Natural killer cell treated with Interleukin-12 subunit alpha and Interleukin-12 subunit beta and Interleukin-15 and Interleukin-18, amount 100 ng/mL, for 72 hours (primary cell): ENCODE data around the gene BTBD9. TPM values are rescaled to one million over a fixed set of nuclear protein-coding genes. Genes with fewer than 3 reads are reported as not detected.
"Not testable (repeated sequence)": the region's sequence is repeated elsewhere in the genome, so short reads cannot be mapped to it uniquely, and the experiment has no call there.

Experiments
- ATAC-seq, 2 donors: fragments of 150-1000 bp; cut with Tn5 transposase in 1 of 2; sonication (Bioruptor Pico), chemical (Tn5 transposase) in 1 of 2; 2 replicates each; pipeline ENCODE4 v1.10.0; 2021
- DNase-seq: peaks from one replicate; pipeline ENCODE4 v3.0.0; 2022; ENCODE audit warnings: low spot score
- H3K27ac Mint-ChIP-seq, 2 donors: 1 replicate in 1 of 2; 2 replicates in 1 of 2; pipeline ENCODE4 v1.8.0; 2022; ENCODE audit warnings: mixed read lengths in 2 of 2, mild to moderate bottlenecking in 1 of 2, moderate library complexity in 1 of 2
- H3K27me3 Mint-ChIP-seq, 2 donors: 1 replicate in 1 of 2; 2 replicates in 1 of 2; pipeline ENCODE4 v1.8.0; 2022; ENCODE audit warnings: mixed read lengths in 2 of 2
- H3K36me3 Mint-ChIP-seq: one replicate; pipeline ENCODE4 v1.8.0; 2022; ENCODE audit warnings: mixed read lengths
- H3K4me1 Mint-ChIP-seq, 2 donors: 1 replicate in 1 of 2; 2 replicates in 1 of 2; pipeline ENCODE4 v1.8.0; 2022; ENCODE audit warnings: low read depth in 2 of 2, mixed read lengths in 2 of 2, mild to moderate bottlenecking in 1 of 2
- H3K4me3 Mint-ChIP-seq: one replicate; pipeline ENCODE4 v1.8.0; 2022; ENCODE audit warnings: mixed read lengths
- H3K9me3 Mint-ChIP-seq: 2 replicates; pipeline ENCODE4 v1.8.0; 2022; ENCODE audit warnings: mixed read lengths
- total RNA-seq, 2 donors: library from RNA; stranded (reverse); gene quantifications; one replicate each; pipeline ENCODE4 v1.2.3, GENCODE V29; 2022

Gene BTBD9
- total RNA-seq, 2 donors from 2014 or later = 27.7 to 34.2 TPM

GRCh38 chr6:38445336-38445735 lies 194.4 kb downstream of the BTBD9 start:
- H3K4me1 Mint-ChIP-seq = peaks cover 11 to 12% of the 10 kb centered on the region in 2 donors
- no peaks in the 10 kb centered on the region for H3K9me3 Mint-ChIP-seq
- no peak overlapping the region for H3K4me3 Mint-ChIP-seq

GRCh38 chr6:38443352-38444144 lies 196.2 kb downstream of the BTBD9 start:
- no peaks in the 10 kb centered on the region for H3K9me3 Mint-ChIP-seq
- DNase-seq (no peak), ATAC-seq (peak; percentile 76 to 80)
- peak overlapping the region; percentile 53 for H3K4me3 Mint-ChIP-seq
- no peaks in the 10 kb centered on the region for H3K27me3 Mint-ChIP-seq
- H3K27ac Mint-ChIP-seq = peak overlapping the region; percentile 24 to 50
- H3K4me1 Mint-ChIP-seq = peaks cover 11 to 12% of the 10 kb centered on the region in 2 donors
- H3K36me3 Mint-ChIP-seq = no peaks in the 10 kb centered on the region

More at GRCh38 chr6:38445336-38445735, 194.4 kb downstream of the BTBD9 start:
- Mint-ChIP-seq H3K27me3 (no peaks in the 10 kb centered on the region), H3K36me3 (no peaks in the 10 kb centered on the region), H3K27ac (no peak overlapping the region)
- DNase-seq (no peak), ATAC-seq (no peak)

GRCh38 chr6:38438097-38438496 lies 201.6 kb downstream of the BTBD9 start:
- no peak for DNase-seq
- Mint-ChIP-seq H3K36me3 (no peaks in the 10 kb centered on the region), H3K27me3 (no peaks in the 10 kb centered on the region), H3K4me3 (no peak overlapping the region), H3K4me1 (peaks cover 0 to under 1% of the 10 kb centered on the region in 2 donors), H3K9me3 (no peaks in the 10 kb centered on the region), H3K27ac (no peak overlapping the region)
- ATAC-seq = no peak

GRCh38 chr6:38436726-38437465 lies 202.8 kb downstream of the BTBD9 start:
- DNase-seq (no peak), ATAC-seq (peak in 1 of 2 donors; percentile 74)
- H3K4me1 Mint-ChIP-seq = no peaks in the 10 kb centered on the region
- H3K36me3 Mint-ChIP-seq = no peaks in the 10 kb centered on the region
- H3K27ac Mint-ChIP-seq = no peak overlapping the region
- H3K27me3 Mint-ChIP-seq = no peaks in the 10 kb centered on the region
- no peaks in the 10 kb centered on the region for H3K9me3 Mint-ChIP-seq
- H3K4me3 Mint-ChIP-seq = no peak overlapping the region

- peaks cover 0 to 3% of the 10 kb centered on the region in 2 donors for H3K4me1 Mint-ChIP-seq
- H3K9me3 Mint-ChIP-seq = no peaks in the 10 kb centered on the region
- ATAC-seq (no peak), DNase-seq (no peak)
- H3K4me3 Mint-ChIP-seq = no peak overlapping the region
- H3K27me3 Mint-ChIP-seq = no peaks in the 10 kb centered on the region
- H3K27ac Mint-ChIP-seq = no peak overlapping the region
- H3K36me3 Mint-ChIP-seq = no peaks in the 10 kb centered on the region
Measured at GRCh38 chr6:38435330-38435729, 204.4 kb downstream of the BTBD9 start.

- peaks cover 0 to 3% of the 10 kb centered on the region in 2 donors for H3K4me1 Mint-ChIP-seq
- ATAC-seq (no peak), DNase-seq (no peak)
- H3K27ac Mint-ChIP-seq = no peak overlapping the region
- no peaks in the 10 kb centered on the region for H3K27me3 Mint-ChIP-seq
- H3K9me3 Mint-ChIP-seq = no peaks in the 10 kb centered on the region
- no peaks in the 10 kb centered on the region for H3K36me3 Mint-ChIP-seq
- no peak overlapping the region for H3K4me3 Mint-ChIP-seq
Measured at GRCh38 chr6:38434051-38434450, 205.7 kb downstream of the BTBD9 start.

- Mint-ChIP-seq H3K4me1 (peaks cover 0 to 3% of the 10 kb centered on the region in 2 donors), H3K27ac (no peak overlapping the region), H3K9me3 (no peaks in the 10 kb centered on the region), H3K36me3 (no peaks in the 10 kb centered on the region), H3K4me3 (no peak overlapping the region), H3K27me3 (no peaks in the 10 kb centered on the region)
- DNase-seq (no peak), ATAC-seq (no peak)
Measured at GRCh38 chr6:38432479-38432878, 207.2 kb downstream of the BTBD9 start.

GRCh38 chr6:38432079-38432478 lies 207.7 kb downstream of the BTBD9 start:
- no peaks in the 10 kb centered on the region for H3K36me3 Mint-ChIP-seq
- no peak overlapping the region for H3K4me3 Mint-ChIP-seq
- H3K4me1 Mint-ChIP-seq = peaks cover 0 to 4% of the 10 kb centered on the region in 2 donors
- no peaks in the 10 kb centered on the region for H3K9me3 Mint-ChIP-seq
- no peak for ATAC-seq
- no peaks in the 10 kb centered on the region for H3K27me3 Mint-ChIP-seq
- no peak for DNase-seq
- no peak overlapping the region for H3K27ac Mint-ChIP-seq

GRCh38 chr6:38429546-38429945 lies 210.2 kb downstream of the BTBD9 start:
- no peak overlapping the region for H3K27ac Mint-ChIP-seq
- no peak for ATAC-seq
- no peaks in the 10 kb centered on the region for H3K36me3 Mint-ChIP-seq
- no peak for DNase-seq
- H3K4me3 Mint-ChIP-seq = no peak overlapping the region
- H3K9me3 Mint-ChIP-seq = no peaks in the 10 kb centered on the region
- H3K27me3 Mint-ChIP-seq = no peaks in the 10 kb centered on the region
- H3K4me1 Mint-ChIP-seq = peaks cover 0 to 6% of the 10 kb centered on the region in 2 donors

- Mint-ChIP-seq H3K4me3 (no peak overlapping the region), H3K36me3 (no peaks in the 10 kb centered on the region), H3K27ac (no peak overlapping the region), H3K4me1 (peaks cover 0 to 6% of the 10 kb centered on the region in 2 donors), H3K27me3 (no peaks in the 10 kb centered on the region), H3K9me3 (no peaks in the 10 kb centered on the region)
- ATAC-seq (no peak), DNase-seq (no peak)
Measured at GRCh38 chr6:38427492-38428210, 212.1 kb downstream of the BTBD9 start.

GRCh38 chr6:38425788-38426488 lies 213.8 kb downstream of the BTBD9 start:
- H3K9me3 Mint-ChIP-seq, H3K27me3 Mint-ChIP-seq, H3K27ac Mint-ChIP-seq, H3K36me3 Mint-ChIP-seq, ATAC-seq, H3K4me1 Mint-ChIP-seq, DNase-seq, H3K4me3 Mint-ChIP-seq: not testable (repeated sequence)

GRCh38 chr6:38423746-38424145 lies 216.0 kb downstream of the BTBD9 start:
- no peak overlapping the region for H3K4me3 Mint-ChIP-seq
- ATAC-seq (no peak), DNase-seq (no peak)
- H3K27me3 Mint-ChIP-seq = no peaks in the 10 kb centered on the region
- H3K4me1 Mint-ChIP-seq = peaks cover 0 to 3% of the 10 kb centered on the region in 2 donors
- H3K9me3 Mint-ChIP-seq = no peaks in the 10 kb centered on the region
- no peak overlapping the region for H3K27ac Mint-ChIP-seq
- H3K36me3 Mint-ChIP-seq = no peaks in the 10 kb centered on the region

GRCh38 chr6:38420207-38420606 lies 219.5 kb downstream of the BTBD9 start:
- Mint-ChIP-seq H3K4me1 (no peaks in the 10 kb centered on the region), H3K4me3 (no peak overlapping the region), H3K9me3 (no peaks in the 10 kb centered on the region), H3K36me3 (no peaks in the 10 kb centered on the region), H3K27ac (no peak overlapping the region), H3K27me3 (no peaks in the 10 kb centered on the region)
- no peak for ATAC-seq
- no peak for DNase-seq
